Muscle of leg (tissue), 11 donors: ENCODE data around the gene TSPAN3. TPM values are rescaled to one million over a fixed set of nuclear protein-coding genes. Genes with fewer than 3 reads are reported as not detected.
A peak's percentile ranks its signal among the peaks of the same experiment; 100 is the strongest.

ENCODE experiments used
- DNase-seq: peaks from one replicate; pipeline ENCODE4 v3.0.0; 2013
- H3K27ac ChIP-seq: one replicate; pipeline ENCODE4 v1.5.1; 2013; ENCODE audit warnings: mild to moderate bottlenecking, low read length, control low read depth
- H3K27me3 ChIP-seq: one replicate; pipeline ENCODE4 v1.6.1; 2013; ENCODE audit warnings: low read length; ENCODE audit not compliant: control insufficient read depth, insufficient read depth
- H3K36me3 ChIP-seq: one replicate; pipeline ENCODE4 v1.6.1; 2013; ENCODE audit warnings: low read length; ENCODE audit not compliant: control insufficient read depth, insufficient read depth
- H3K4me1 ChIP-seq: one replicate; pipeline ENCODE4 v1.6.1; 2013; ENCODE audit warnings: low read length; ENCODE audit not compliant: control insufficient read depth, insufficient read depth
- H3K4me3 ChIP-seq: one replicate; pipeline ENCODE4 v1.5.1; 2013; ENCODE audit warnings: low read length, control low read depth
- H3K9me3 ChIP-seq: replicated peaks from 2 replicates; pipeline ENCODE4 v1.6.1; 2013; ENCODE audit warnings: low read depth, low read length; ENCODE audit not compliant: control insufficient read depth
- WGBS: methylation state at CpG from one replicate; pipeline ENCODE4 v1.1.5; 2013; ENCODE audit warnings: missing lambda C conversion rate; ENCODE audit not compliant: insufficient coverage; 5-methylcytosine and 5-hydroxymethylcytosine counted together
- polyA plus RNA-seq, 8 donors: library from polyadenylated mRNA; unstranded; fragments of 120-200 nt; gene quantifications; one replicate each; pipeline versions ENCODE4 v1.2.1 to v1.2.3, GENCODE V29; 2013; ENCODE audit warnings: inconsistent platforms in 1 of 8, low replicate concordance in 1 of 8; ENCODE audit not compliant: insufficient read length in 8 of 8, insufficient read depth in 1 of 8
- total RNA-seq: library from RNA; stranded (reverse); fragments of 120-200 nt; gene quantifications from one replicate; pipeline ENCODE4 v1.2.4, GENCODE V29; 2013

Gene TSPAN3
- total and polyA plus RNA-seq, 9 donors: 343 to 425 (median 398) TPM

DNA sequence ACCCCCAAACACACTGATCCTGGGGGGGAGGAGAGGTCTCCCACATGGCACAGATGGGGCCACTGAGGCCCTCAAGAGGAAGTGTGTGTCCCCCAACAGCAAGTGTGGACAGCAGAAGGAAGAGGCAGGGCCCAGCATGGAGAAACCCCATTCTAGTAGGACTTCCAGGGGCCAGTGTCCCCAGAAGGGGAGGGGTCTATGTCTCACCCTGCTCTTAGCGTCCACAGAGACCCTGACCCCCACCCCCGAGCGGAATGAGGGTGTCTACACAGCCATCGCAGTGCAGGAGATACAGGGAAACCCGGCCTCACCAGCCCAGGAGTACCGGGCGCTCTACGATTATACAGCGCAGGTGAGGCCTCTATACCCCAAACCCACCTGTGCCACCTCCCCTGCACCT lies 35.3 kb downstream of the TSPAN3 start:
- Histone ChIP-seq H3K9me3 (no peaks in the 10 kb centered on the region), H3K27me3 (no peaks in the 10 kb centered on the region), H3K27ac (no peak overlapping the region), H3K4me1 (peaks cover 62% of the 10 kb centered on the region), H3K36me3 (peaks cover 36% of the 10 kb centered on the region), H3K4me3 (no peak overlapping the region)
- DNase-seq: no peak
- 88% methylated on average over 9 of the region's 9 CpGs for WGBS

- Histone ChIP-seq H3K4me1 (peaks cover 65% of the 10 kb centered on the region), H3K36me3 (peaks cover 33% of the 10 kb centered on the region), H3K27ac (no peak overlapping the region), H3K9me3 (no peaks in the 10 kb centered on the region), H3K4me3 (no peak overlapping the region), H3K27me3 (no peaks in the 10 kb centered on the region)
- DNase-seq: no peak
- 58% methylated on average over 6 of the region's 14 CpGs for WGBS
Observed at GRCh38 chr15:77034695-77035489, 36.0 kb downstream of the TSPAN3 start.

DNA sequence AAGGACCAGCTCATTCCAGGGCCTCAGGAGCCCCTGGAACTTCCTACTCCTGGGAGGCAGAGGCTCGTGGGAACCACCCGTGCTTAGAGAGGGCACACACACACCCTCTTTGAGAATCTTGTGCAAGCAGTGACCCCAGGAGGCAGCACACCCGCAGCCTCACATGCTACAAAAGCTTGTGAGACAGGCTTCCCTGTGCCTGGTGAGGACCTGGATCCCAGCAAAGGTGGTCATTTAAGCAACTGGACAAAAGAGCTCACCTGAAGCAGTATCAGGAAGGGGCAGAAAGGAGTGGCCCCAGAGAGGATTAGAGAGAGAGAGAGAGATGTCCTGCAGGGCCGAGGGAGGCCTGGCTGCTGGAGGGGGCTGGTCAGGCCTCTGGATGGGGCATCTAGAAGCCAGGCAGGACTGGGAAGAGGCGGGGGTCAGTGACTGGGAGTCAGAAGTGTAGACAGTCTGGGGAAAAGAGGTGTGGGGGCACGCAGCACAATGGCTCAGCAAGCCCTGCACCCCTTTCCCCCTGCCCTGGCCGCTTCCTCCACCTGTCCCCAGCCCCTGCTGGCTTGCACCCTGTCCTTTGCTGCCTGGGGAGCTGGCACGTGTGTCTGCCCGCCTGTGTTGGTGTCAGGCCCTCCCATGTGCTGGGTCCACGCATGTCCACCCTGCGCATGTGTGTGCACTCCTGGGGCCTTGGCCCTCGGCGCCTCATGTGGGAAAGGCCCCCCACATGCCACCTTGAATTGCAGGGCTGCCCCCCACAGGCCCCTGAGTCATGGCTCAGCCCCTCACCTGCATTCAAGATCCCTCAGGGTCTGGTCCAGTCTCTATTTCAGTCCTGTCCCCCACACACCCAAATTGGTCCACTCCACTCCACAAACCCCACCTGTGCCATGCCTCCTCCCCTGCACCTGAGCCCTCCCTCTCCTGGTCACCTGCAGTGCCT lies 36.9 kb downstream of the TSPAN3 start:
- no peak overlapping the region for H3K27ac ChIP-seq
- DNase-seq: no peak
- H3K4me3 ChIP-seq: no peak overlapping the region
- peaks cover 57% of the 10 kb centered on the region for H3K4me1 ChIP-seq
- H3K9me3 ChIP-seq: no peaks in the 10 kb centered on the region
- whole genome bisulfite sequencing: 70% methylated on average over 10 of the region's 13 CpGs
- H3K36me3 ChIP-seq: peaks cover 24% of the 10 kb centered on the region
- H3K27me3 ChIP-seq: peaks cover 3% of the 10 kb centered on the region

- H3K36me3 ChIP-seq: peaks cover 17% of the 10 kb centered on the region
- no peak overlapping the region for H3K4me3 ChIP-seq
- DNase-seq: no peak
- 69% methylated on average over 2 of the region's 4 CpGs for WGBS
- H3K4me1 ChIP-seq: peaks cover 58% of the 10 kb centered on the region
- no peaks in the 10 kb centered on the region for H3K9me3 ChIP-seq
- peaks cover 5% of the 10 kb centered on the region for H3K27me3 ChIP-seq
- no peak overlapping the region for H3K27ac ChIP-seq
Observed at GRCh38 chr15:77033417-77033728, 37.5 kb downstream of the TSPAN3 start.

DNA sequence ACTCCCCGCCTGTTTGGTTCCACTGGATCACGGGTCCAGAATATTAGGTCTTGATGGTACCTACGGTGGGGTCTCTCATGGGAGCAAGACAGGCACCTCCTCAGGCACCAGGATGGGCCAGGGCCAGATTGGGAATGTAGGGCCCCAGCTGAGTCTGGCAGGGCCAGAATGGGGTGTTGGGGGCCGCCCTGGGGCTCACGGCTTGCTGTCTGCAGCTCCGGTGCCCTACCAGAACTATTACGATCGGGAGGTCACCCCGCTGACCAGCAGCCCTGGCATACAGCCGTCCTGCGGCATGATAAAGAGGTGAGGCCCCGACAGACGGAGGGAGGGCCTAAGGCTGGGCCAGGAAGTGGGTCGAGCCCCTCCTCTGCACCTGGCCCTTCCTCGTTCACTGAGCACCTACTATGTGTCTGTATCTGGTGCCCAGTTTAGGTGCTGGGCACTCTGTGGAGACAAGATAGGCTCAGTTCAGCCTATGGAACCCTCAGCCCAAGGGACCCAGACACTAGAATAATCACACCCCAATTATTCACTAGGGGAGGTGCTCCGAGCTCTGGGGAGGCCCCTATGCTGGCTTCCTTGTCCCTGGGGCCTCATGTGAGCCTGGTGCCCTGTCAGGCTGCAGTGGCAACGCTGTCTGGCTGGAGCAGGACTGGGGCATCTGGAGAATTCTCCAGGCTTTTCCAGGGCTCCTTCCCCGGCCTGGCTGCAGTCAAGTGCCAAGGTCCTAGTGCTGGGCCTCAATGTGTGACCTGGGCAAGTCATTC lies 38.1 kb downstream of the TSPAN3 start:
- Histone ChIP-seq H3K27me3 (peaks cover 5% of the 10 kb centered on the region), H3K36me3 (peaks cover 17% of the 10 kb centered on the region), H3K4me3 (no peak overlapping the region), H3K9me3 (no peaks in the 10 kb centered on the region), H3K4me1 (peaks cover 63% of the 10 kb centered on the region), H3K27ac (no peak overlapping the region)
- DNase-seq: no peak
- 69% methylated on average over 18 of the region's 18 CpGs for whole genome bisulfite sequencing

DNA sequence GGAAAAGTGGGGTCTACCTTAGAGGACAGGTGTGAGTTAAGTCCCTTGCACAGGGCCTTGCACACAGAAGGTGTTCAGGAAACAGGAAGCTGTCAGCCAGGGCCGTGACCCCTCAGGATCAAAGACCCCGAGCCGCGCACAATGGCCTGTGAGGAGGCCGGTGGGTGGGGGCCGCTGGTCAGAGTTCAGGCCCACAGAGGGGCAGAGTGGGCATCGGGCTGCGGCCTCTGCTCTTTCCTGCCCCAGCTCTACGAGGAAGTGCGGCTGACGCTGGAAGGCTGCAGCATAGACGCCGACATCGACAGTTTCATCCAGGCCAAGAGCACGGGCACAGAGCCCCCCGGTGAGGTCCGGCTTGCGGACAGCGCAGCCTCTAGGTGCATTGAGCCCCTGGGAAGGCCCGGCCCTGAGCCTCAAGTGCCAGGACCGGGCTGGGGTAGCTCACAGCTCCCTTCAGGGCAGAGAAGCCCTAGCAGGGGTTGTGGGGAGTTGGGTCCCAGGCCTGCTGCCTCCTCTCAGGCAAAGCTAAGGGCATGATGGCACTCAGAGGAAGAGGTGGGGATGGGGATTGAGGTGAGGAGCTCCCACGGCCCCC lies 38.8 kb downstream of the TSPAN3 start:
- no peak for DNase-seq
- peaks cover 68% of the 10 kb centered on the region for H3K4me1 ChIP-seq
- 46% methylated on average over 20 of the region's 22 CpGs for WGBS

DNA sequence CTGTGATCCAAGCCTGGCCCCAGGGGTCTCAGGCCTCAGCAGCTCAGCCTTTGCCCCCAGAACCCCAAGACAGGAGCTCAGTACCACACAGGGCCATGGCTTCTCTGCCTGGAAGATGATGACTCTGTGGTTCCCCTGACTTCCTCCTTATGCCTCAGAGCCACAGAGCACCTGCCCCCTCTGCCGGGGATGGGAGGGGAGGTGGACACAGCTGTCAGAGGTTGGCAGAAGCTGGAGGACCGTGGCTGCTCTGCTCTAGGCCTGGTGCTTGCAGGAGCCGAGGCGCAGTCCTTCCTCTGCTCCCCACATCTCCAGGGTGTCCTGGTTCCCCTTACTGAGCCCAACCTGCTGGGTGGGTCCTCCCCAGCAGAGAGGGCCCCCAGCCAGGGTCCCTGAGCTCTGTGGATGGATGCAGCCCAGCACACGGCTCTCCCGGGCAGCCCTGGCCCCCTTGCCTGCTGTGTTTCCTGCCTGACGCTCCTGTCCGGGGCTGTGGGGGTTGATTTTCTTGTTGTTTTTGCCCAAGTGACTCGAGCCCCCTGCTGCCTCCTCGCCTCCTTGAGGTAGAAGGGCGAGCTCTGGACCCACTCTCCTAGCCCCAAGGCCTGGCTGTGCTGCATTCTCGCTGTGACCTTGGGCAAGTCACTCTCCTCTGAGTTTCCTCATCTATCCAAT lies 39.4 kb downstream of the TSPAN3 start:
- peaks cover 7% of the 10 kb centered on the region for H3K36me3 ChIP-seq
- peaks cover 5% of the 10 kb centered on the region for H3K27me3 ChIP-seq
- no peaks in the 10 kb centered on the region for H3K9me3 ChIP-seq
- H3K4me1 ChIP-seq: peaks cover 73% of the 10 kb centered on the region
- H3K4me3 ChIP-seq: no peak overlapping the region
- no peak overlapping the region for H3K27ac ChIP-seq
- DNase-seq: peak; percentile 70
- 62% methylated on average over 8 of the region's 12 CpGs for WGBS

More for the DNA sequence above, 38.8 kb downstream of the TSPAN3 start:
- Histone ChIP-seq H3K9me3 (no peaks in the 10 kb centered on the region), H3K27me3 (peaks cover 5% of the 10 kb centered on the region), H3K4me3 (no peak overlapping the region), H3K27ac (no peak overlapping the region), H3K36me3 (peaks cover 13% of the 10 kb centered on the region)

GRCh38 chr15:77030928-77031375 lies 40.0 kb downstream of the TSPAN3 start:
- no peak overlapping the region for H3K4me3 ChIP-seq
- WGBS: 55% methylated on average over 3 of the region's 10 CpGs
- no peaks in the 10 kb centered on the region for H3K9me3 ChIP-seq
- H3K27ac ChIP-seq: no peak overlapping the region
- peaks cover 3% of the 10 kb centered on the region for H3K36me3 ChIP-seq
- H3K4me1 ChIP-seq: peaks cover 72% of the 10 kb centered on the region
- peaks cover 5% of the 10 kb centered on the region for H3K27me3 ChIP-seq
- no peak for DNase-seq
